ENCODE measurements around the gene SLC18A3.

Gene SLC18A3

DNA sequence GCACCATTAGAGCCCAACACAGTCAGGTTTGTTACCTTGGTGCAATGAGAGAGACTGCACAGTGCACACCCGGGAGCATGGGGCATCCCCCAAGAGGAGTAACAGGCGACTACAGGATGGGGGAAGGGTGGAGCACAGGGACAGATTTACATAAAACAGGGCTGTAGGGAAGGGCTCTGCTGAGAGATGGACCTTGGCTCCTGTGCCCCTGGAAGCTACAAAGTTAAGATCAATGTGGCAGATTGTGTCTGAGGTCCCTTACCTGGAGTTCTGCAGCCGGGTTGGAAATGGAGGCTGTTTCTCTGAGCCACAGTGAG lies 13.7 kb upstream of the SLC18A3 start:
- no peak for DNase-seq (ENCODE audit: low spot score)

GRCh38 chr10:49596836-49597235 lies 13.3 kb upstream of the SLC18A3 start:
- no peak for DNase-seq (ENCODE audit: low spot score)

DNA sequence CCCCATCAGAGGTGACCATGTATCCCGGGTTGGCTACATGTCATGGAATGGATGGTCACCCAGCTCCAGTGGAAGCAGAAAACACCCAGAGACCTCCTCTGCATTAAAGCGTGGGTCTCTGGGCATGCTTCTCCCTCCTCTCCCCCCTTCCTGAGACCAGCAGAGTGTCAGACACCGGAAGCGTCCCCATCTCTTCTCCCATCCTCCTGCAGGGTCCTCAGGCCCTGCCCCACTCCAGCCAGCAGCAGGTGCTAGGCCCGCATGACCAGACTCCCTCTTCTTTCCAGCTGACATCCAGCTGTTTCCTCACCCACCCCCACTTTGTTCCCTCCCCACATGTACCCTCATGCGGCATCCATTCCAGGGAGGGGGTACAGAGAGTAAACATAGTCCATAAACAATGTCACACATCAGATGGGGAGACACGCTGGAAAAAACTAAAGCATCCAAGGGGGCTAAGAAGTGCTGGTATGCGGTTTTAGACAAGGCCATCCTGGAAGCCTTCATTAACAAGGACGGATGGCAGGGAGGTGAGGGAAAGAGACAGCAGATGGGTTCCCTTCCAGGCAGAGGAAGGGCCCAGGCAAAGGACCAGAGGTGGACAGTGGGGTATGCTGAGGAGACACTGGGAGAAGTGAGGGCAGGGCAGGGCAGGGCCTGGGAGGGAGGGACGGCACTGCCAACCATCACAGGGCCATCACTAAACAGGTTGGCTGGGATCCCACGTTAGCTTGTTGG lies 12.5 kb upstream of the SLC18A3 start:
- DNase-seq (ENCODE audit: low spot score), result no peak

DNA sequence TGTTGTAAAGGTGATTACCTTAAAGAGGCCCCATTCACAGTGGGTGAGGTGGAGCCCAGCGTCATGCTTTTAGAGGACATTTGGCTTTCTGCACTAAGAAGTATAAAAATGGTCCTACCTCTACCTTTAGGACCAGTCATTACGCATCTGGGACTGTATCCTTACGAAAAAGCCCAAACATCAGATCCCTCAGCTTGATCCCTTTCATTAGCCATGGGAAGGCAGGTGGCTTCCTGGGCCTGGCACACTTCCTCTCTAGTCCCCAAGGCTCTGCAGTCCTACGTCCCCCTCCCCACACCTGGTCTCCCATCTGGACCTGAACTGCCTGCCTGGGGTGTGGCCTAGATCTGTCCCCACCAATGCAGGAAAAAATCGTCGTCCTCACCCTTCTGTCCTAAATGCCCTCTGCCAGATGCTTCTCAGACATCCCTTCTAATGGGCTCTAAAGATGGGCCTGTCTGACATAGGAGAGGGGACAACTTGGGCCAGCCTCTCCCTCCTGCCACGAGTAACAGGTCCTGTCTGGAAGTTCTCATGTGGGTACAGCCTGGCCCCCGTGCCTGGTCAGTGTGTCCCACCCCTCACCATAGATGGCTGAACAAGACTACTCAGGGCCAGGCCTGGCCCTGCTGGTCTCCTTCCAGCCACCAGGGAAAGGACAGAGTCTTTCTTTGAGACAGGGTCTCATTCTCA lies 11.8 kb upstream of the SLC18A3 start:
- DNase-seq (ENCODE audit: low spot score), result no peak

GRCh38 chr10:49598986-49599385 lies 11.1 kb upstream of the SLC18A3 start:
- DNase-seq (ENCODE audit: low spot score), result no peak

DNA sequence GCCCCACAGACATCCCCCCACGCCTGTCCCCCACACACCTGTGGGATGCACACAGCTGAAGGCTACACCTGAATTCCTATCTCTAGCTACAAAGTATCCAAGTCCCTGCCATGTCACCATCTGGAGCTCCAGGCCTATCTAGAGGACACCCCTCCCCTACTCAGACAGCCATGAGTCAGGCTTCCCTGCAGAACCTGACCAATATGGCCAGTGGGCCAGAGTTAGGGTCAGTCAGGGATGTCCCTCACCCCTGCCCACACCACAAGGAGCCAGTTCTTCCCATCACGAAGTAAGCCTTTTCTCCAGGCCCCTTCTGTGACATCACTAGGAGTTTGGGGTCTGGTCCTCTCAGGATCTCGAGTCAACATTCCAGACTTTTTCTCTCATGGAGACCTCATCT lies 10.6 kb upstream of the SLC18A3 start:
- DNase-seq (ENCODE audit: low spot score), result no peak

DNA sequence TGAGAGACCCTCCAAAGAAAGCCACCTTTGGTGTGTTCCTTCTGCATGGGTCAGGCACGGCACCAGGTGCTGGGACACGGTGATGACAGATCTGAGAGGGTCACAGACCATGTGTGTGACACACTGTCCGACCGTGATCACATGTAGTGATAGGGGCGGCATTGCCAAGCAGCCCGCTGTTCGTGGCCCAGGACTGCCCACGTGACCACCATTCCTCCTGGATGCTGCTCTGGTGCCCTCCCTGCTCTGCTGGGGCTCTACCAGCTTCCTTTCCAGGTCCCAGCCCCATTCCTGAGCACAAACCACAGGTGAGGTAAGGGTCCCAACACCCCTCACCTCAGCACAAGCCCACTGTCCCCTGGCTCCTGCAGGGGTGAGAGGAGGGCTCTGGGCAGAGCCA lies 10.1 kb upstream of the SLC18A3 start:
- no peak for DNase-seq (ENCODE audit: low spot score)

DNA sequence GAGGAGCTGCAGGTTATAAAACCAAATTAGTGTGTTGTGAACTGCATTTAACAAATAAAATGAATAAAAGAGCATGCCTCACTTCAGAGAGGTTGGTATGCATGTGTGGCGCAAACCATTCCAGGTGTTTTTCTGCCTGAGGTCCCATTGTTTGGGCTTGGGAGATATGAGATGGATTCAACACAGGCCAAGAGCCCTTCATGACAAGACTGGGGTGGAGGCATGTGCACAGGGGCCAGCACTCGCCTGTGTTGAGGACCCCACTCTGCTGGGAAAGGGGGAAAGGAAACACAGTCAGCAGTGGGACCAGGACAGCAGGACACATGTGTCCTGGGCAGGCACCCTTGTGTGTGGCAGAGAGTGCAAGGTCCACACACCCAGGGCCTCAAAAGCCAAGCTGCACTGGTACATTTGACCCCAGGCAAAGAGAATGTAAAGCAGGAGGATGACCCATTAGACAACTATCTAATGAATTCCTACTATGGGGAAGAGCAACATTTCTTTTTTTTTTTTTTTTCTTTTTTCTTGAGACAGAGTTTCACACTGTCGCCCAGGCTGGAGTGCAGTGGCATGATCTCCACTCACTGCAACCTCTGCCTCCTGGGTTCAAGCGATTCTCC lies 9.2 kb upstream of the SLC18A3 start:
- no peak for DNase-seq (ENCODE audit: low spot score)

GRCh38 chr10:49601857-49602256 lies 8.3 kb upstream of the SLC18A3 start:
- no peak for DNase-seq (ENCODE audit: low spot score)

DNA sequence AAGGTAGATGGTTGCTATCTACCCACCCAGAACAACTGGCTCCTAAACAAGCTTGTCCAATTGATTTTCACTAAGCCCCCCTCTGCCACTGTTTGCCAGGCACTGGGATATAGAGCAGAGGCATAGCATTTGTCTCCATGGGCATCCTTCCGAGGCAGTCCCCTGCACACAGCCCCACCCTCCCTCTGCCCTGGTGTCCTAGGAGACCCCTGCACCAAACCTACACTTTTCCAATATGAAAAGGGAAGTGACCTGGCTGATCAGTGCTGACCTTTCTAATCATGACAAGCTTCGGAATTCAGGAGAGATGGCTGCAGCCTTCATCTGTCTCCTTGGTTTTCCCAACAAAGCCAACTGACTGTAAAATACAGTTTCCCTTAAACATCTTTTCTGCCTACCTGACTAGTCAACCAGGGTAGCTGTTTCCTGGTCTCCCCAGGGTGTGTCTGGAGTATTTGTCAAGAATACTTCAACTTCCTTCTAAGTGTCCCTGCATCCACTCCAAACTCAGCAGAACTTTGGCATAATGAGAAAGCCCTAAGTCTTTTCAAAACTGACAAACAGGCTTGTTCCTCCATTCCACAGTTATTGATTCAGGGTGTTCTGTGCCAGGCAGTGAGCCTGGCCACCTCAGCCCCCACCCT lies 7.6 kb upstream of the SLC18A3 start:
- DNase-seq (ENCODE audit: low spot score), result no peak

DNA sequence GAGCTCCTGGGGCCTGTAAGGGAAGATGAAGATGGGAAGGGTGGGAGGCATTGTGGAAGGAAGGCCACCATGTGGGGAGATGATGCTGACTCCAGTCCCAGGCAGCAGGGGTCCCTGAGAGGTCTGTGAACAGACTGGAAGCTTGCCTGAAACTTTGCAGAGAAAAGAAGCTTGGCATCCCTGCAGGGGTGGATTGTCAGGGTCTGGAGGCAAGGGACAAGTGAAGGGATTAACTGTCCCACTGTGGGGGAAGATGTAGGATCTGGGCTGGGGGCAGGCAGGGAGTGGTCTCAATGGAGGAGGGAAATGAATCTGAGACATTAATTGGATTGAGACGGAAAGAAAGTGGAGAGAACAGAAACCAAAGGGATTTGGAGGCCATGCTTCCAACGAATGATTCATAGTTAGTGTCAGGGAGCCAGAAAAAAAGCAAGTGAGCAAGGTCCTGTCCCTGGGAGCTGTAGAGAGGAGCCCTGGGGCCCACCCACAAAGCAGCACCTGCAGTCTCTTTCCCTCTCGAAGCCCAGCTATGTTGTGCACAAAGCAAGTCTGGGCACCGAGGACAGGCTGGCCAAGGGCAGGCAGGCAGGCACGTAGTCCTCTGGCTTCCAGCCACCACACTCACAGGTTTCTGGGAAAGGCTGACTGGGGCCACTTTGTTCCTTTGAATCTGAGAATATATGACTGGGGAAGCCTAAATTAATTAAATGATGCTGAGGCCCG lies 4.7 kb upstream of the SLC18A3 start:
- no peak for DNase-seq (ENCODE audit: low spot score)

DNA sequence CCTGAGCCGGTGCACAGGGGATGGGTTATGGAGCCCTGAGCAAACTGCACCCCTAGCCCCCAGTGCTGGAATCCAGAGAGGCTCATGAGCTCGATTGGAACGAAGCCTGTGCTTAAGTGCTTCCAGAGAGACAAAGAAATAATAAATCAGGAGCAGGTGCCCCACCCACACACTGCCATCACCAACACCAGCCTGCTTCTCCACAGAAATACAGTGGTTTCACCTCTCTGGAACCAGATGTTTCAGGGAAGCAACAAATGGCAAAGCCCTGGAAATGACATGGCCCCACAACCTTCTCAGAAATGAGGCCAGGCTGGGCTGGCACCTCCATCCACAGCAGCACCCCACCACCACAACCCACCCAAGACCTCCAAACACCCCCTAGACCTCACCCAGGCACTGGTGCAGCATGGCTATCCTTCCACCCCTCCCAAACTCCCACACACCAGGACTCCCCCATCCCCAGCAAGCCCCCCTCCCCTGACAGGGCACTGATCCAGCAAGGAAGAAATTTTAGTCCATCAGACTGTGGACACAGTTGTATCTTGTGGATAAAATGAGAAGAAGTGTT lies 4.1 kb upstream of the SLC18A3 start:
- DNase-seq (ENCODE audit: low spot score), result no peak

DNA sequence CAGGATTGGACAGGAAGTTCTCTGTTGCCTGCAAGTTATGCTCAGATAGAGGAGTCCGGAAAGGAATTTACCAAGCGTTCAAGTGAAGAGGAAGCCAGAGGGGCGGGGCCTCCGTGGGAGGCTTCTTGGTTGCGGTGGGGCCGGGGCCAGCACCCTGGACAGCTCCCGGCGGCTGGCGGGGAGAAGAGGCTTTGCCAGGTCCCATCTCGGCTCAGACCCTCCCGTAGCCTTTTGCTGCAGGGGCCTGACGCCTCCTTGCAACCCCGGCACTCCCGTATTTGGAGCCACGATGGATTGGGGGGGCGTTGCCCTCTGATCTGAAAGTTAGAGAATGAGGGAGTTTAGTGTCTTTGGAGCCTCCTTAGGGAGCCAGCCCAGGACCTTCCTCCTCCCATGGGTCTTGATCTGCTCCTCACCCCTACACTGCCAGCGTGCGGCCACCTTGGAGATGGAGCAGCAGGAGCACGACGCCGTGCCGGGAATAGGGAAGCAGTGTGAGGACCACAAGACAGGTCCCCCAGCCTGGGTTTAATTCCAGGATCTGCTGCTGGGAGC lies 3.1 kb upstream of the SLC18A3 start:
- peak; percentile 85 for DNase-seq (ENCODE audit: low spot score)

- no peak for DNase-seq (ENCODE audit: low spot score)
These were observed 1.7 kb upstream of the SLC18A3 start for GRCh38 chr10:49608166-49609005.

GRCh38 chr10:49609006-49609282 lies 1.2 kb upstream of the SLC18A3 start:
- DNase-seq (ENCODE audit: low spot score), result no peak

- DNase-seq (ENCODE audit: low spot score), result no peak
These were observed 612 bp upstream of the SLC18A3 start for GRCh38 chr10:49609283-49610113.

DNA sequence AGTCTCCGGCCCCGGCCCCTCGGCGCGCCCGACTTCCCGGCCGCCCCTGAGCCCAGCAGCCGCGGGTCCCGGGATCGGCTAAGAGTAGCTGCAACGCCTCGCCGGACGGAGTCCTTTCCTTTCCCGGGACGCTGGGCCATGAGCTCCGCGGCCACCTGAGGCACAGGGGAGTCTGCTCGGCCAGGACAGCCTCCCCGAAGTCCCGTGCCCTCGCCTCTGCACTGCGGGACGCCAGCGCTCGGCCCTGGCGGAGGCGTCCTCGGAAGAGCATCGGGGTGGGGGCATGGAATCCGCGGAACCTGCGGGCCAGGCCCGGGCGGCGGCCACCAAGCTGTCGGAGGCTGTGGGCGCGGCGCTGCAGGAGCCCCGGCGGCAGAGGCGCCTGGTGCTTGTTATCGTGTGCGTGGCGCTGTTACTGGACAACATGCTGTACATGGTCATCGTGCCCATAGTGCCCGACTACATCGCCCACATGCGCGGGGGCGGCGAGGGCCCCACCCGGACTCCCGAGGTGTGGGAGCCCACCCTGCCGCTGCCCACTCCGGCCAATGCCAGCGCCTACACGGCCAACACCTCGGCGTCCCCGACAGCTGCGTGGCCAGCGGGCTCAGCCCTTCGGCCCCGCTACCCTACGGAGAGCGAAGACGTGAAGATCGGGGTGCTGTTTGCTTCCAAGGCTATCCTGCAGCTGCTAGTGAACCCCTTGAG lies 502 bp downstream of the SLC18A3 start:
- DNase-seq (ENCODE audit: low spot score), result no peak

- DNase-seq (ENCODE audit: low spot score), result no peak
These were observed 1.2 kb downstream of the SLC18A3 start for GRCh38 chr10:49611166-49611815.
